ENCODE measurements around the gene NUP85.
"Not testable (repeated sequence)": the region's sequence is repeated elsewhere in the genome, so short reads cannot be mapped to it uniquely, and the experiment has no call there.

The NUP85 gene

GRCh38 chr17:75240394-75241142 lies 35.1 kb downstream of the NUP85 start:
- DNase-seq, result peak in 37 of 56 donors; percentile 12 to 80 (median 42)

DNA sequence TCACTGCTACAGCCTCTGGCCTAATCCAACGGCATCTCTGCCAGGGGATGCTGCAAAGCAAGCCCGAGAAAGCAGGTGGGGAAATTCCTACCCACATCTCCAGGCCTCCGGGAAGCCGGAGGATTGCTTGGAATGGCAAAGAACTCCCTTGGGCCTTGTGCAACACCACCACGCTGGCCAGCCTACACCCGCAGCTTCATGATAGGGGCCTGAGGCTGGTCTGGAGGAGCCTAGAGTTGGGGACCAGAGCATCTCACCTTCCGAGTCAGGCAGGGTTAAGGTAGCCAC lies 35.6 kb downstream of the NUP85 start:
- no peak for DNase-seq

DNA sequence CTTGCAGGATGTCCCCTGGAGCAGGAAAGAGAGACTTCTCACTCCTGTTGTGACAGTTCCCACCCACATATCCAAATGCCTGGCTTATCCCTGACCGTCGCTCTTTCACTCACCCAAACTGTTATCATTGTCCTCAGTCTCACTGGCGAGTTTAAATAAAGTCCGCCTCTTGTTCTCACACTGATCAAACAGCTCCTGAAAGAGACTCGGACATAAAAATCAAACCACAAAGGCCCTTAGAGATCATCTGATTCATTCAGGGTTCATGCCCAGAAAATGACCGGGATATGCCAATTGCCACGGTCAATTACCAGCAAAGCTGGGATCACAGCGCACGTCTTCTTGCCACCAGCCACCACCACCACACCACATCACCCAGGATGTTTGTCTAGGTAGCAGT lies 36.0 kb downstream of the NUP85 start:
- DNase-seq, result no peak

DNA sequence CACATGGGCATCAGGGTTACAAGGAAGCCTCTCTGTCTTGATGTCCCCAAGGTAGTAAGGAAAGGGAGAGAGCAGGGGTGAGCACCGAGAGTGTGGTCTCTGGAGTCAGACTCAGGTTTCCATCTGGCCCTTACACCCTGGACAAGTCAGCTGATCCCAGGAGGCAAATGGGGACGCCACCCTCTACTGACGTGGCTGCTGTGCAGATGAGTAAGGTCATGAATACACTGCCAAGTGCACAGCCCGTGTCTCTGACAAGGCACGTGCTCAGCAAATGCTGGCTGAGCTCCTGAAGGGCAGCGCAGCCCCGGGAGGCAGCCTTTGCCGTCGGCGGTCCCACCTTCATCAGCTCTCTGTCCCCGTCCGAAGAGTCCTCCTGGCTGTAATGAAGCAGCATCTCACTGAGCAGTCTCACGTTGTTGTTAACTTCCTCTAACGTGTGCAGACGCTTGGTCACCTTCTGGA lies 36.5 kb downstream of the NUP85 start:
- DNase-seq, result no peak

DNA sequence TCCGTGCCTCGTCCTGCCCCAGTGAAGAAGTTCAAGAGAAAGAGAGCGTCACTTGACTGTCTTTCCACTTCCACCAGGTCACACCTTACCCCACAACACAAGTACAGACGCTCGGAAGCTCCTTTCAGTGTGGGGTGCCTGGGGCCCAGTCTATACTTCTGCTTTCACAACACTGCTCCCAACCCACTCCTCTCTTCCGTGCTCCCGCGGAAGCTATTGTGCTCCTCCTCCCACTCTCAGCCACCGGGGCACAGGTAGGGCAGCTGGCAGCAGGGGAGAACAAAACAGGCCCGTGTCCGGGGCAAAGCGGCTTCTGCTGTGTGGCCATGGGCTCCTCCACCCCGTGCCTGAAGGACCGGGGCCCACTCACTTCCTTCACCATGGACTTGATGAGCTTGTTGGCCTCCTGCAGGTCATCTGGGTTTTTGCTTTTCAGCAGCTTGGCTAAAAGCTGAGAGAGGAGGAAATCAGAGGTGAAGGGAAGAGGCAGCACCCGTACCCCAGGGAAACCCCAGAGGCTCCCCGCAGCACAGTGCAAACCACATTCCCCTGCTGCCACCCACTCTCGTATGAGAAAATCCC lies 37.1 kb downstream of the NUP85 start:
- no peak for DNase-seq

DNA sequence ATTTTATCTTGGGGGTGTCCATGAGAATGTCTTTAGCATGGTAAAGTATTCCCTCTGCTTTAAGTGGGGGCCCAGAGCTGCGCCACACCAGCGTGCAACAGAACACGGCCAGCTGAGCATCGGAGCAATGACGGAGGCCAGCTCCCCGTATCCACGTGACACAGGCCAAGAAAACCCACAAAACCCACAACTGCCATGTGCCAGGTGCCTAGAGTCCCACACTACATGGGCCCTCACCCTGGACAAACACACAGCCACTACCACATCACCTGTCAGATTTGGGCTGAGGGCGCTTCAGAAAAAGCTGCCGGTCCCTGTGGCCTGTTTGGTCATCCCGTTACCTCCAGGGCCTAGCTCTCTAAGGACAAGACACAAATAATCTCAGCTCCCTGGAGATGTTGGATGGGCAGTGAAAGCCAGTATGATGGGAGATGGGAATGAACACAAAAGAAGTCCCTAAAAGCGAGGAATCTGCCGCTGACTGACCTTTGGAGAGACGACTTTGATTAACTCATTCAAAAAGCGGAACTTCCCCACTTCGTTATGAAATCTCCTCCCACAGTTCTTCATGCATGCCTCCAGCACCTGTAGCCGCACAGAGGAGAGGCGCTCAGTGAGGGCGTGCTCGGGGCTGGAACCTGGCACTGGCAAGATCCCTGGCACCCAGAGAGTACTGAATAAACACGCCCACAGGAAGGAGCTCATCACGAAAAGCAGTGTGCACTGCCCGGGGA lies 38.8 kb downstream of the NUP85 start:
- peak in 1 of 56 donors; percentile 20 for DNase-seq

- DNase-seq, result no peak
These were observed 39.5 kb downstream of the NUP85 start for GRCh38 chr17:75245011-75245410.

DNA sequence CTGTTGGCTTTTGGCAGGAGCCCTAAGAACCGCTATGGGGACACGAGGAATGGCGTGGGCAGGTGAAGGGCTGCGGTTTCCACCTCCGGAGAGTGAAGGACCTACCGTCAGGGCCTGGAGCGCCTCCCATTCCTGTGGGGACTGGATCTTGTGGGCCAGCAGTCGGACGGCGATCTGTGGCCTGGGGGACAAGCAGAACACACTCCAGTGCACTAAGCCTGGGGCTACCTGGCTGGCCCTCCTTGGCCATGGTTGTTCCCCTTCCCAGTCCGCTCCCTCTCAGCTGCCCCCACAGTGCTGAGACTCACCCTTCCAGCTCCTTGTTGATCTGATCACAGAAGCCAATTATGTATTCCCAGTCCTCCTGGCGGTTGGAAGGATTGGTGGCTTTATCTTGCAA lies 40.9 kb downstream of the NUP85 start:
- no peak for DNase-seq

DNA sequence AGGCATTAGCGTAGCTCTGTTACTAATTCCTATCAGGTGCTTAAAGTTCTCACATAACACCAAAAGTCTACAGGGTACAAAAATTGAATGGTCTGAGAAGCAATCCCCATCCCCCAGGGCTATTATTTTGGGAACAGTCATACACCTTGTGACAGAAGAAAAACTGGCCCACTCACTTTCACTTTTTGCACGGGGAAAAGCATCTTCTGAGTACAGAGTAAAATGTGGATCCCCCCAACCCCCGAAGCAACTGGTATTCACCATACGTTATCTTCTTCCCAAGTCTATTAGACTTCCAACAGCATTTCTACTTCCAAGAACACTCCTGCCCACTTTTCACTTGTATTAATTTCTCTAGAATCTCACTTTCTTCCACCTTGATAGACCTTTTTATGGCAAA lies 44.1 kb downstream of the NUP85 start:
- DNase-seq, result no peak

DNA sequence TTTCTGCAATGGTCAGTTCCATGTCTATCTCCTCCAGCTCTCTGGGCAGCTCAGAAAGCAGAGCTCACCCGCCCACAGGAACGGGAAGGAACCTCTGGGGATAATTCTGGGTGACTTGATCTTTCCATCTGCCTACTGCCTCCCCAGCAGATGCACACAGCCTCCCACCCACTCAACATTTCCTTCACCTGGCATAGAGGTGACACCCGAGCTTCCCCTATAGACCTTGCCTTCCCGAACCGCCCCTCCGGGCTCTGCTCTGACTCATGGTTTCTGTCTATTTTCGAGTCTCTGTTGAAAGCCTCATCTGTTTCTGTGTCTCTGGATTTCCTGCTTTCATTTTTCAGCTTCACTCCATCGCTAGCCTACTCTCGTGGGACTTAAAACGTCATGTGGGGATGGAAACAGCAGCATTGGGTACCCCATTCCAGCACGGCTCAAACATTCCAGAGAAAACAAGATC lies 44.6 kb downstream of the NUP85 start:
- DNase-seq, result peak in 26 of 56 donors; percentile 7 to 81 (median 39)

- DNase-seq, result no peak
These were observed 46.7 kb downstream of the NUP85 start for GRCh38 chr17:75252039-75252816.

GRCh38 chr17:75255954-75256698 lies 50.6 kb downstream of the NUP85 start:
- not testable (repeated sequence) for DNase-seq

- DNase-seq, result not testable (repeated sequence)
These were observed 51.7 kb downstream of the NUP85 start for GRCh38 chr17:75257228-75257627.

DNA sequence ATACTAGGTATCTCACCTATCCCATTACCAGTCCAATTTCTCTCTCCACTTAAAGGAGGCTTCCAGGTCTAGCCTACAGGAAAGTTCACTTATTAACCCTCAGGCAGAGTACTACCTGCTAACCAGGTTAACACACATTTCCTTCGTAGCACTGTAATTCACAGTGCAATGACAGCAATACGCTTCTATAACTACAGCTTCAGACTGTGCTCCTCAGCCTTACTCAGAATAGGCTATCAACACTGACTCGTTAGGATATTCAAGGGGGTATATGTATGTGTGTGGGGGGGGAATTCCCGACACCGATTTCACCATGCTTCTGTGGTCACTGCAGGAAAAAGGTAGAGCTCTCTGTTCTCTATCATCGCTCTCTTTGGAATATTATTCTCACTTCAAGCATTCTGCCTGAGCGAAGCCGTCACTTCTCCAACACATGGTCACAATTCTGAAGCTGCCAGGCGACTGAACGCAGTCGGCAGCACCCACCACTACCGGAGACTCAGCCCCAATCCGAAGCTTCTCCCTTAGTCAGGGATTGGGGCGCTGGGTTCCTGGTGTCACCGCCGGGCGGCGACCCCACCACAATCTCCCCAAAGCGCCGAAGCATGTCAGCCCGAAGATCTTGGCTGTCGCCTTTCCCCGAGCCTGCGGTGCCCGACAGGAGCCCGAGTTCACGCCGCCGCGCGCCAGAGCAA lies 55.3 kb downstream of the NUP85 start:
- peak in 3 of 56 donors; percentile 43 to 75 (median 59) for DNase-seq

GRCh38 chr17:75261336-75262111 lies 56.0 kb downstream of the NUP85 start, which contains the start of the genes GGA3 and MRPS7:
TSS of gene GGA3 (minus strand) at chr17:75261606. CDS start at chr17:75261587, 19 bp downstream.
TSS of gene MRPS7 (plus strand) at chr17:75261879. CDS start at chr17:75261901, 22 bp downstream.
- DNase-seq, result peak; percentile 74 to 98 (median 91)

- DNase-seq, result peak in 8 of 56 donors; percentile 31 to 63 (median 47)
These were observed 56.7 kb downstream of the NUP85 start for GRCh38 chr17:75262112-75262606.

DNA sequence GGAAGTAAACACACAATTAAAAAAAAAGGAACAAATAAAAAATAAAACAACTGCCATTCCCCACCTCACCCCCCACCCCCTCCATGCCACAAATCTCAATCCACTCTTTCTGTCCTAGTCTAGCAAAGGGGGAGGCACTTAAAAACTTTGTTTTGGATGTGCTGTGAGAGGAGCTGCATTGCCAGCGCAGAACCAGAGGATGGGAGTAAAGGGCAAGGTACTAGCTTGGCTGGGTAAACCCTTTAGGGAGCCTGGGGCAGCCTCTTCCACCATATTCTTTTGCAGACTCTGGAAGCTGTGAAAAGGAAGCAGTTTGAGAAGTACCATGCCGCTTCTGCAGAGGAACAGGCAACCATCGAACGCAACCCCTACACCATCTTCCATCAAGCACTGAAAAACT lies 57.6 kb downstream of the NUP85 start:
- DNase-seq, result no peak

DNA sequence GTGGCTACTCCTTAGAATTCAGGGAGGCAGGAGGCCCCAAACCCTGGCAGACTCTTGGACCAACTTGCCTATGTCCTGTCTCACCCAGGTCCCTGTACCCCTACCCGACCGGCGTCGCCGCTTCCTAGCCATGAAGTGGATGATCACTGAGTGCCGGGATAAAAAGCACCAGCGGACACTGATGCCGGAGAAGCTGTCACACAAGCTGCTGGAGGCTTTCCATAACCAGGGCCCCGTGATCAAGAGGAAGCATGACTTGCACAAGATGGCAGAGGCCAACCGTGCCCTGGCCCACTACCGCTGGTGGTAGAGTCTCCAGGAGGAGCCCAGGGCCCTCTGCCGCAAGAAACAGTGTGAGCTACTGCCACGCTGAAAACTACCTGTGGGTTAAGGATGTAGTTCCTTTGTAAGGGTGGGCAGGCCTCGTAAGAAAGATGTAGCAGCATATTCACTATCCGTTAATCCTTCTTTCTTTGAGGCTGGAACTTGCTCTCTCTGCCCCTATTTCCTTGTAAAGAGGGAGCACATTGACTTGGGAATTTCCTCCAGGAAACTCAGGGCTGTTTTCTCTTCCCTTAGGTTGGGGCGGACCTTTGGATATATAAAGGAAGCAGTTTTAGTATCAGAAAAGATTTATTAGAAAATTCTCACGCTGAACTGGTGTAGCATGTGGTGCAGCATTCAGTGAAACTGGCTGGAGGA lies 60.3 kb downstream of the NUP85 start:
- no peak for DNase-seq
